Activated CD8-positive, alpha-beta memory T cell treated with anti-CD3 and anti-CD28 coated beads, Interleukin-2, amount 50 U/mL, for 1 hour (primary cell): ENCODE results near the gene KCND1.

Experiments used
- DNase-seq: peaks from one replicate; pipeline ENCODE4 v3.0.0-alpha.2; 2020; ENCODE audit errors: extremely low read depth

KCND1 gene

GRCh38 chrX:48911412-48912182 is 60.0 kb downstream of the KCND1 start, which contains the start of gene SLC35A2:
Gene SLC35A2 (minus strand): TSS chrX:48911646. CDS start chrX:48911636, 10 bp downstream.
- peak; percentile 69 for DNase-seq
